ENCODE results near the gene NELFA.

NELFA gene

DNA sequence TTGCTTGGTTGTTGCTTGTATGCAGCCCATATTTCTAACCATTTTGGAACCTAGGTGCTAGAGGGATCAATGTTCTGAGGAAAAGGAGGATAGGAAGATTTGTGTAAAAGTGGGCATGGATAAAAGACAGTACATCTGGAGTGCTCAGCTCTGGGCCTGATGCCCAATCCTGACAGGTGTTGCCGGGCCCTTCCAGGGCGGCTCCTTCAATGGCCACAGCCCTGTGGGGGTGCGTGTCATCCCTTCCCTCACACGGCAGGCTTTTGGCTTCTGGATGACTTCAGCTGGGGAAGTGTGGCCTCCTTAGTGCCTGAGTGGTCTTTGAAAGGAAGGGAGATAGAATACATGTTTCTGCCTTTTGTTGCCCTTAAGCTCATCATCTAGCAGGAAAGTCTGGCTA, 47.2 kb downstream of the NELFA start:
- no peak for DNase-seq

DNA sequence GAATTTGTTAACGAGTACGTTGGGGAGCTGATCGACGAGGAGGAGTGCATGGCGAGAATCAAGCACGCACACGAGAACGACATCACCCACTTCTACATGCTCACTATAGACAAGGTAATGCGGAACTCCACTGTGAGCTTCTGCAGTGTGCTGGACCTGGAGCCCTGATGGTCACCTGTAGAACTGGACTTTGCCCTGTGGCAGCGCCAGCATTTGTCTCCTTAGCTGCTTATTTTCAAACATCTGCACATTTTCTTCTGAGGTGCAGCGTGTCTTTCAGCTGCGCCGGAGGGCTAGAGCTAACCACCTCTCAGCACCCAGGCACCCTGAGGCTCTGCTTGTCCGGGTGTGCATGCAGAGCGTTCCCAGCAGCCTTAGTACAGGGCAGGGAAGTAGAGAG, 47.7 kb downstream of the NELFA start:
- no peak for DNase-seq

DNA sequence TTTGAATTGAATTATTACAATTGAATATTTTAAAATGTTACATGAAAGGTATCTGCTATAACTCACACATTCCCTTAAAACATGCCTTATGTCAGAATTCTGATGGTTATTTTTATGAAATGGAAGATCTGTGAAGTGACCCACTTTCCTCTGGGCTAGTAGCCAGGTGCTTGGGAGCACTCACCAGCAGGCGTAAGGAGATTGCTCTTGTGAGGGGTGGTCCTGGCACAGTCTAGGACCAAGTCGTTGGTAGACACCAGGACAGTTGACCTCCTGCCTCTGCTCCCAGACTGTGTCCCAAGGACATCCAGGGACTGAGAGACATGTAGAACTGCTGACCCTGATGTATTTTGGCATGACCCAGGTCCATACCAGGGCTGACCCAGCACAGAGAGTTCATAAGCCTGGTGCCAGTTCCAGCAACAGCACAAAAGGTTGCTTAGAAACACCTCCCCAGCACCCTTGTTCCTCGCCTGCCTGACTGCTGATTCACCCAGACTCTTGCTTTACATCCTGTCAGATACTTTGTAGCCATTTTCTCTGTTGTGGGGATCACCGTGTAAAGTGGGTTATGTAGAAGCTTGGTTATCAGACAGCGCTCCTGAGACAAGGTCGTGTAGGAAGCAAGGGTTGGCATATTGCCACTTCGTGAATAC, 48.5 kb downstream of the NELFA start:
- no peak for DNase-seq

DNA sequence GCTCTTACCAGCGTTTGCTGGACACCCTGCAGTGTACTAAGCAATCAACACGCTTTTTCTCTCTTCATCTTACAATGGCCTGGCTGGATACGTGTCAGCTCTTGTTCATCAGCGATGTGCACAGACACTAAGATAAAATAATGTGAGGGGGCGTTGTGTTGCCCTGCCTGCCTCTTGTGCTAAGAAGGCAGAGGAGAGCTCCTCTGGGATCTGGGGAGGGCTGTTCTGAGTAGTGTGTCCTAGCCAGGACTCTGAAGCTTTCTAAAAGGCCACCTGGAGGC, 49.7 kb downstream of the NELFA start:
- DNase-seq: no peak

DNA sequence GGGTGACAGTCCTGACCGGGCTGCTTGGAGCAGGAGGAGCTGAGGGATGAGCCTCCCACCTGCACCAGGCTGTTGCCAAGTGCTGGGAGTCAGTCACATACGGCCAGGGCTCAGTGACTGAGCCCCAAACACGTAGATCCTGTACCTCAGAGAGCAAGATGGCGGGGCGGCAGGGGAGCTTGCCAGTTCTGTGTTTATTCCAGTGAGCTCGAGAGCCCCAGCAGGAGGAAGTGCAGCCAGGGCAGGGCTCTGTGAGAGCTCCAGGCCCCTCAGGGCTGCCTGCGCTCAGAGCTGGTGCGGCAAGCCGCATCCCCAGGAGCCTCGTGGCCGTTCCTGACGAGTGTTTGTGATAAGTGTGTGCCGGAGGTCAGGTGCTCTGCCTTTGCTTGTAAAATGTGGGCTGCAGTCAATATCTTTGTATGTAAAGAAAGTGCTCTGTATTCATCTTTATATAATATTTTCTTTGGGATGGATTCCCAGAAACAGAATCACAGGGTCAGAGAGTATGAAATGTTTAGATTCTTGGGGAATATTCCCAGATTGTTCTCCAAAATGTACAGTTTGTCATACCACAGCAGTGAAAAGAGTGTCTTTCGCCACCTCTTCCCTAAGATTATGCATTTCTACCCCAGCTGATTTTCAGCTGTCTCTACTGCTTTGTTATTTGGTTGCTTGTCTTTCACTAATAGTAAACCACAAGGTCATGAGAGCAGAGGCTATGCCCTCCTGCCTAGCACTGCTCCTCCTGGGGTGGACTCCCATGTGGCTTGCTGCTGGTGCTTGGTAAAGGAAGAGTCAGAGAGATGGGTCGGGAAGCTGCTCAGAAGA, 50.3 kb downstream of the NELFA start:
- no peak for DNase-seq

DNA sequence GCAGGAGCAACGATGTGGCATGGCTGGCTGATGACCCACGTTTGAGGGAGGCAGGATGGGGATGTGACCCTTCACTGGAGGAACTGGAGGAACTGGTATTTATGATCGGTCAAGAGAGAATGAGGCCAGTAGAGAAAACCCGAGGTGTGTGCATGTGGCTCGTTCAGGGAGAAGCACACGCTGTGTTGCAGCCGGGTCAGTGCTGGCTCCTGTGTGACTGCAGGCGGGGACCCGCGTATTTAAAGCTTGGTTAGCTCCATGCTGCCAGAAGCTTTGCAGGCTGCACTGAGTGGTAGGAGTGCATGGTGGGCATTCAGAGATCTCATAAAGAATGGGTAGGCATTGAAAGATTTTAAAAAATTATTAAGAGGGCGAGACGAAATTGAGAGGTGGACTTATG, 52.1 kb downstream of the NELFA start:
- DNase-seq: no peak

DNA sequence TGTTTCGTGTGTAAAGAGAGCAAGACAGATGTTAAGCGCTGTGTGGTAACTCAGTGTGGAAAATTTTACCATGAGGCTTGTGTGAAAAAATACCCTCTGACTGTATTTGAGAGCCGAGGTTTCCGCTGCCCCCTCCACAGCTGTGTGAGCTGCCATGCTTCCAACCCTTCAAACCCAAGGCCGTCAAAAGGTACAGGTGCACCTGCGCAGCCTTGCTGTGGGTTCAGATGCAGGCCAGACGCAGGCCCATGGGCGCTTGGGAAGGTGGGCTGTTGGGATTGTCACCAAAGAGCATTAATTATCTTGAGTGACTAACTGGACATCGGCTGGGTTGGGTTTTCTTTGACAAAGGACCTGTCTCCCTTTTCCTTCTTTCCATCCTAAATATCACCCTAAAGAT, 55.4 kb downstream of the NELFA start:
- no peak for DNase-seq

DNA sequence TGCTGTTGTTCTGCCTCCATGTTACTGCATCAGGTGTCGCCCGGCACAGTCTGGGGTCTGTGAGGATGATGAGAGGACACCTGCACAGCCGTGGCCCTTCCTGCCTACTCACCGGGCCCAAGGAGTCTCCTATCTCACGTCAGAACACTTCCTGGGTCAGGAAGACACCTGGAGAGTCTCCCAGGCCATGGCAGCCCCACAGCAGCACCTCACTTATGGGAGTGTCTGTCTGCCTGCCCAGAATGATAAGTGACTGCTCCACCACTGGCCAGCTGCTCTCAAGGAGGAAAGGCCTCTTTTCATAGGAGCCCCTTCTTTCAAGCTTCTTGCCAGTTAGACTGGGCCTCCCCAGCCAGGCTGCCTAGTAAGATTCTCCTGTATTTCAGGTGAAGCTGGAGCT, 56.1 kb downstream of the NELFA start:
- DNase-seq: no peak

DNA sequence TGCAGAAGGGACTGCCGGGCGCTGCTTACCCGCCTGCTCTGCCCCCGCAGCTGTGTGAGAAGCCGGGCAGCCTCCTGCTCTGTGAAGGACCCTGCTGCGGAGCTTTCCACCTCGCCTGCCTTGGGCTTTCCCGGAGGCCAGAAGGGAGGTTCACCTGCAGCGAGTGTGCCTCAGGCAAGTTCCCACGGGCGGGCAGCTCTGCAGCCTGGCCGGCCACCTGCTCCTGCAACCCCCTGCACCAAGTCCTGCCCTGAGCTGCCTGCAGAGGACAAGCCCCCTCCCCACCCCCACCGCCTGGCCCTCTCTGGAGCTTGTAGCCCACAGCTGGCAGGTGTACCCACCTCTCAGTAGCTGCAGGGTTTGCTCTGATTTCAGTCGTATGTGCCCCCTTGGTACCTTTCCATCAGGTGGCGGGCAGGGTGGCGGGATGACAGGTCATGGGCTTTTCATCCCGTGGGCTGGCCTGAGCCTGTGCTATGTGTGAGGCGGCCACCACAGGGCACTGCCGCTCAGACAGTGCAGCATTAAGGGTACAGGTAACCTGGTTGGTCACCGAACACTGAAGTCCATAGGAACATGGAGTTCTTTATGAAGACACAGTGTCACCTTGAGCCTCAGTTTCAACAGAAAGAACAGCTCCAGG, 56.6 kb downstream of the NELFA start:
- no peak for DNase-seq

DNA sequence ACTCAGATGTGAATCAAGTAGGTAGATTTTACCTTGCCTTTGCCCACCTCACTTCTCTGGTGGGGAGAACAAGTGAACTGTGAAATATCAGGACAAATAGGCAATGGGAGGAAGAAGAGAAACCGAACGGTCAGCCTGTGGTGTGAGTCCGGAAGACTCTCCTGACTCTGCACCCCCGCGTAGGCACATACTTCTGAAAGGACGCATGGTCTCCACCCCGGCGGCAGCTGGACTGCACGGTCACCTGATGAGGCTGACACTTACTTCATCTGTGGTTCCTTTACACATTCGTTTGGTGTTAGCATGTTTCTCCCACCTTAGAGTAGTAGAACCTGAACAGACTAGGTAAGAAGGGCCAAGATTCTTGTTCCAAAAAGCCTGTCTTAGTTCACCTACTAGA, 58.4 kb downstream of the NELFA start:
- DNase-seq: no peak

DNA sequence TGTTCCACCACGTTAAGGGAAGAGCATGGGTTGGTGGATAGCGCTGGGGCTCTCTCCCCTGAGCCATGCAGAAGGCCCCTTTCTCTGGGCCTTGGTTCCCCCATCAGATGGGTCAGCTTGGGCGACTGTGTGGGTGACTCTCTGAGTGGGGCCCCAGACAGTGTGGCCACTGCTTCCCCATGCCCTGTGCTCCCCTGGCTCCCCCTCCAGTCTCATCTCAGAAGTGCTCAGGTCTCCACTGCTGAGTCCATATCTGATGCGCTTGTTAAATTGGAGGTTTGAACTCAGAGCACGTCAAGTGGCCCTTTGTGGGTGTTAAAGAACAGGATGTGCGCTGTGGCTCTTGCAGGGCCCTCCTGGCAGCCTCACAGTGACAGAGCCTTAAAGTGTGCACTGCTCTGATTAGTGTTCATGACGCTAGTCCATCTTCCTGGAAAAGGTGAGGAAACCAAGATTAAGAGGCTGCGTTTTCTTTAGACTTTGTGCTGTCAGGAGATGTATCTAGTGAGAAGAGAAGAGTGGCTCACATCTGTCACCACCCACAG, 59.8 kb downstream of the NELFA start:
- DNase-seq: no peak

DNA sequence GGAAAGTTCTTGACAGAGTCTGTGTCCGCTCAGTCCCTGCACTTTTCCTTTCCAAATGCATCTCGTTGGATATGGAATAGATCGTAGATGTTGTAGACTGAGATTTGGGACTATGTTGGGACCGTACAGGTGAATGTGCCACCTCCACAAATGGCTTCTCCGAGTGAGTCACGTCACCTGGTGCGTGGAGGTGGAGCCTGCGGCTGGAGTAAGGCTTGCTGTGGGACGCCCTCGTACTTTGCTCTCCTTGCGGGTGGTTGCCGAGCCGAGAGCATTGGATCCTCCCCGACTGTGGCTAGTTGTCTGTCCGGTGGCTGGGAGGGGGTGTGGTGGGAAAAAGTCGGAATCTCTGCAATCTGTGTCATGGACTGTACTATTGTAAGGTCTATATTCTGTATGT, 60.5 kb downstream of the NELFA start:
- DNase-seq: no peak

DNA sequence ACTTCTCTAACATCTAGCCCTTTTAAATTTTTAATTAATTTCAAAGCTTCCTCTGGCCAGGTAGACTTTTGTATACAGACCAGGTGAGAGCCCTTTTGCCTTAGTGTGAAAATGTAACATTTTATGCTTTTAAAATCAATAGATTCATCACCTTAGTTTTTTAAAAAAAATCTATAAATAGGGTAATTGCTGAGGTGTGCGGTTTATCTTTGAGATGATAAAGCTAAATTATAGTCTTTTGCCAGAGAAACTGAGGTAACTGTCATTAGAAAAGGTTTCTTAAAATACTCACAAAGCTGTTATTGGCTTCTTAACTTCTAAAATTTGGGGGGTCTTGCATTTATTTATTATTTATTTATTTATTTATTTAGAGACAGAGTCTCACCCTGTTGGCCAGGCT, 62.9 kb downstream of the NELFA start:
- DNase-seq: no peak

DNA sequence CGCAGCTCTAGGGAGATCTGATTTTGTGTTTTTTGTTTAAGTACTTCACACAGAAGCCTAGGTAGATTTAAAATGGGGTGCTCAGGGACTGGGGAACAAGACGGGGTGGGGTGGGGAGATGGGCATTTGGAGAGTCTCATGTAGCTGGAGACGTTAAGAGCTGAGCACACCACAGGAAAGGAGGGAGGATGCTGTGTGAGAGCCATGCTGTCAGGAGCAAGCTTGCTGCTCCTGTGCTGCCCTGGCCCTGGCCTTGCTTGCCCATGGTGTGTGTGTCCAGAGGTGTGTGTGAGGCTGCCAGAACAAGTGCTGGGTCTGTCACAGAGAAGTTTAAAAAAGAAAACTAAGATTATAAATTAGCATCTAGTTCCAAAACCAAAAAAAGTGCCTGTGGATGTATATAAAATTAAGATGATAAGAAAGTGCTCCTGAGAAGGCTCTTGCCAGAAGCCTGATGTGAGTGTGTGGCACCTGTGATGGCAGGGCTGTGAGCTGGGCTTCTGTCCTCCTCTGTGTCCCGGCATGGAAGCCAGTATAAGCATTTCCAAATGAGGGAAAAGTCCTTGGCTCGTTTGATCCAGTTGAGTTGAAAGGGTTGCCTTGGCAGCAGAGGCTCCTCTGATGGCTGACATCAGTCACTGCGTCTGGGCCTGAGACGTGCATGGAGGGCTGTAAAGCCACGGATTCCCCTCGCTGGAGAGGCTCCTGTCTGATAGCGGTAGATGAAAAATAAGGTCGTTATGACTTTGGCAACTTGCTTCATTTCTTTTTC, 63.5 kb downstream of the NELFA start:
- DNase-seq: no peak

DNA sequence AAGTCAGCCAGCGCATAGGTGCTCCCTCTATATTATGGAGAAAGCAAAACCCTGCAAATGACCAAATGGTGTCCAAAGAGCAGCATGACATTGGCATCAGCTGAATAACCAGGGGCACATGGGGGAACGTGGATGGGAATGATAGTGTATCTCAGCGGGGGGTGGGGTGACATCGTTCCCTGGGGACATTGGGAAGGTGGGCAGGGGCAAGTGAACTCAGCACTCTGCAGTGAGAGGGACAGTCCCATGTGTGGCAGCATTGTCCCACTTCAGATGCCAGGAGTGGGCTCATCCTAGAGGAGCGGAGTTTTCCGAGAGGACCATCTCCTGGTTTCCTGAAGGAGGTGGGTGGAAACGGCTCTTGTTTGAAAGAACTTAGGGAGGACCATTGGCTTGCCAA, 64.8 kb downstream of the NELFA start:
- no peak for DNase-seq

DNA sequence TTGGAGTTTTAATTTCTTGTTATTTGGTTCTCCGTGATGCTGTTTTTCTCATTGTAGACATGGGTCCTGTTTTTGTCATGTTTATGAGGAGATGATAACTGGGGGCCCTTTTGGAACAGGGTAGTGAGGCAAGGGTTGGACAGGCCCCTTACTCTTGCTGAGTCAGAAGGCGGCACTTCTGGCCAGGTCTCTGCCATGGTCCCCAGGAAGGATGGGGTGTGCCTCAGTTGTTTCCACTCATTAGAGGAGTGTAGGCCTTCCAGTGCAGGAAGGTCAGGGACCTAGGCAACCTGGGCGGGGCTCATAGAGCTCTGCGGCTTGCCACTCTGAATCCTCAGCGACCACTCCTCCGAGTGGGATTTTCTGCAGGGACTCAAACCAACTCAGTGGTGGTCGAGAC, 68.2 kb downstream of the NELFA start:
- DNase-seq: no peak

DNA sequence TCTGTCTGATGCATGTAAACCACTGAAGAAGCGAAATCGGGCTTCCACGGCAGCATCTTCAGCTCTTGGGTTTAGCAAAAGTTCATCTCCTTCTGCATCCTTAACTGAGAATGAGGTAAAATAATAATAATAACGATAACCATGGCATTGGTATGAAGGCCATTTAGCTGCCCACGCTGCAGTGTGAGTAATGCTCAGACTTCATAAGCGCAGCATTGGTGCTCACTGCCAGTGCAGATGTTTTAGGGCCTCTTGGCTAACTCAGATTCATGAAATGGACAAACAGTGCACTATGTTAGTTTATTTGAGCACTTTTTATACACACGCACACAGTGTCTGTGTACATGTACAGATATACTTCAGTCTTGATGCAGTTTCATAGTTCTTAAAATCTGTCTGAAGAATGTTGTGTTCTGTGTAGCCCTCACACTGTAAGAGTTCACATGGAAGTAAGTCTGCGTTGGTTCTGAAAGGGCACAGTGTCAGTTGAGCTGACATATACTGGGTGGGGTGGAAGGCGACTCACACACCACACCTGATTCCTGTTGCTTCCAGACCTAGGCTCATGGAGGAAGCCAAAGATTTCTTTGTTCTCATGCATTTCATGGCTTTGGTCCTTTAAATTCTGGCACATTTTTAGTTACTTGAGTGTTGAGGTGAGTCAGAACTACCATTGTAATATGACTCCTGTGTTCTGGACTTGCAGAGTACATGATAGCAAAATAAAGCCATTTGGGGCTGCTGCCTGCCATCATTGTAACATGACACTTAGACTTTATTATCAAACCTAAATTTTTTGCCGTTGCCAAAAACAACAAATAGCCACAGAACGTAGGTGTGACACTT, 68.9 kb downstream of the NELFA start:
- DNase-seq: no peak

DNA sequence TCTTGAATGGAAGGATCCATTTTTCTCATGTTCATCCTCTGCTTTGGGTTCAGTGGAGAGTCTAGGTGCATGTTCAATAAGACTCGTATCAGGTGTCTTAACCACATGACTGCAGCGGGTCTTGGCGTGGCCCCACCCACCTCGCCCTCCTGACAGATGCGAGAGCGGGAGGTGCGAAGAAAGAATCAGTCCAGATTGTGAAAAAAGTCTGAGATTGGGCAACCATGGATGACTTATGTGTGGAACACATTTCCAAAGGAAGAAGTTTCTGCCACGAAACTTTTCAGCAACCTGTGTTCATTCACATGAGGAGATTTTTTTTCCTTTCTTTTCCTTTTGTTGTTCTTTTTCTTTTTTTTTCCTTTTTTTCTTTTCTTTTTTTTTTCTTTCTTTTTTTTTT, 70.7 kb downstream of the NELFA start:
- DNase-seq: no peak

DNA sequence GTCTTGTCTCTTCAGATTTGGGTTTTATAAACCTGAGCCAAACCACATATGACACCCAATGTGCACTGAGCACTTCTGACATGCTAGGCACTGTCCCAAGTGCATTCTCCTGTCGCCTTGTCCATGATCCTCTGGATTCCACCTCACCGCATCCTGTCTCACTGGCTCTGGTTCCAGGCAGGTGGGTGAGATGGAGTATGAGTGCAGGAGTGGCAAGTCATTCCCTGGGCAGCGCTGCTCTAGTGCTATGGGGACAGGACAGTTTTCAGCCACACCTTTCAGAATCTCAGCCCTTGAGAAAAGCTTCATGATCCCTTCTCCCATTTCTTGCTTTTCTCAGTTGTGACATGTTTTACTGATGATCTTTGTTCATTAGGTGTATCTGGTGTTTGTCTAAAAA, 71.2 kb downstream of the NELFA start:
- no peak for DNase-seq

DNA sequence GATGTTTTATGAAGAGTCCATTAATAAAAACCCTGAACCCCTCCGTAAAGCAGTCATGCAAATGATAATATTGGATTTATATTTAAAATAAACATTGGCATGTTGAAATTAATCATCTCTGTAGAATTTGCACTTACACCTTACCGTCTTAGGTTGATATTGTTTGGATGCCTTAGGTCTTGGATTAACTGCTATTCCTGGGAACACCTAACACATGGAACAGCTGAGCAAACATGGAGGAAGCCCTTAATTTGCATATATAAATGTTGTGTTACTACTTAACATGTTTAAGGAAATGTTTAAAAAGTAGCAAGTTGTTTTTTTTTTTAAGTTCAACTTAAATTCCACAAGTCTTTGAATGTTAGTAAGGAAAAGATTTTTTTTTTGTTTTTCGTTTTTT, 75.1 kb downstream of the NELFA start:
- DNase-seq: no peak

DNA sequence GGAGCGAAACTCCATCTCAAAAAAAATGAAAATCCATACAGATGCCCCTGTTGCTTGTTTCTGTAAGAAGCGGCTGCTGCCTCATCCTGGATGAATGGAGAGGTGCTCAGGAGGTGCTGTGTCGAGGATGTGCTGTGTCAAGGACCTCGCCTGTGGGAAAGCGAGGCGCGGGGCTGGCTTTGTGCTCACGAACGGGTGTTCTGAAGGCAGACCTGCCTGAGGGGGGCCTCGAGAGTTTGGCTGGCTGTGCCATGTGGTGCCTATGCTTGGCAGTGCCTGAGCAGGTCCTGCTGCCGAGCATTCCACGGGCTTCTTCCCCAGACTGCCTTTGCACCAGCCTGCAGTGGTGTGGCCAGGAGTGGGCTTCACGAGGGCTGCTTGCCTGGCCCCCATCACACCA, 76.0 kb downstream of the NELFA start:
- no peak for DNase-seq
